Ishikawa (cell line): Measurements from ENCODE around the gene KCNJ6.

Experiments used
- CEBPB ChIP-seq: IDR thresholded peaks from 2 replicates; pipeline ENCODE4 v1.6.1; 2012
- CREB1 ChIP-seq: IDR thresholded peaks from 2 replicates; pipeline ENCODE4 v1.6.1; 2012; ENCODE audit warnings: low read depth
- EGR1 ChIP-seq: IDR thresholded peaks from 2 replicates; pipeline ENCODE4 v1.6.1; 2012
- EP300 ChIP-seq: IDR thresholded peaks from 2 replicates; pipeline ENCODE4 v1.6.1; 2012; ENCODE audit warnings: borderline replicate concordance
- FOXM1 ChIP-seq: IDR thresholded peaks from 2 replicates; pipeline ENCODE4 v1.6.1; 2012; ENCODE audit warnings: low read depth, borderline replicate concordance
- MAX ChIP-seq: IDR thresholded peaks from 2 replicates; pipeline ENCODE4 v1.6.1; 2012
- NFIC ChIP-seq: IDR thresholded peaks from 2 replicates; pipeline ENCODE4 v1.6.1; 2012
- RAD21 ChIP-seq: IDR thresholded peaks from 2 replicates; pipeline ENCODE4 v1.6.1; 2012; ENCODE audit warnings: low read depth
- REST ChIP-seq: IDR thresholded peaks from 2 replicates; pipeline ENCODE4 v1.6.1; 2012; ENCODE audit warnings: low read depth, mild to moderate bottlenecking
- TAF1 ChIP-seq: IDR thresholded peaks from 2 replicates; pipeline ENCODE4 v1.6.1; 2012; ENCODE audit warnings: low read depth, mild to moderate bottlenecking
- TCF12 ChIP-seq: IDR thresholded peaks from 2 replicates; pipeline ENCODE4 v1.6.1; 2012; ENCODE audit warnings: low read depth
- TEAD4 ChIP-seq: IDR thresholded peaks from 2 replicates; pipeline ENCODE4 v1.6.1; 2012
- USF1 ChIP-seq: IDR thresholded peaks from 2 replicates; pipeline ENCODE4 v1.6.1; 2012
- YY1 ChIP-seq: IDR thresholded peaks from 2 replicates; pipeline ENCODE4 v1.6.1; 2012; ENCODE audit warnings: low read depth
- ZBTB7A ChIP-seq: IDR thresholded peaks from 2 replicates; pipeline ENCODE4 v1.6.1; 2012; ENCODE audit warnings: low read depth

The KCNJ6 gene

GRCh38 chr21:37916310-37917051 lies at the start of gene KCNJ6:
TSS of gene KCNJ6 (minus strand) at chr21:37916457. CDS start at chr21:37840682, 75,775 bp downstream.
- no peak for TF ChIP-seq MAX
- TF ChIP-seq EP300, result no peak
- no peak for TF ChIP-seq TAF1
- no peak for TF ChIP-seq CREB1
- TF ChIP-seq FOXM1, result no peak
- TF ChIP-seq CEBPB, result no peak
- no peak for TF ChIP-seq NFIC
- no peak for TF ChIP-seq REST
- no peak for TF ChIP-seq TEAD4
- TF ChIP-seq TCF12, result no peak
- no peak for TF ChIP-seq YY1
- no peak for TF ChIP-seq EGR1
- TF ChIP-seq ZBTB7A, result no peak
- no peak for TF ChIP-seq RAD21
- no peak for TF ChIP-seq USF1

- TF ChIP-seq NFIC (no peak), CEBPB (no peak), RAD21 (no peak), EGR1 (no peak), TAF1 (no peak), MAX (no peak), ZBTB7A (no peak), CREB1 (no peak), TCF12 (no peak), REST (no peak), FOXM1 (no peak)
These were observed 49.0 kb upstream of the KCNJ6 start for GRCh38 chr21:37965088-37965805.

- no peak for TF ChIP-seq NFIC
These were observed 42.3 kb upstream of the KCNJ6 start for GRCh38 chr21:37958537-37958936.

GRCh38 chr21:37956772-37957171 lies 40.5 kb upstream of the KCNJ6 start:
- TF ChIP-seq CEBPB, result no peak
- TF ChIP-seq TEAD4, result no peak
- TF ChIP-seq USF1, result no peak
- TF ChIP-seq ZBTB7A, result no peak
- no peak for TF ChIP-seq NFIC
- no peak for TF ChIP-seq REST
- no peak for TF ChIP-seq EGR1
- no peak for TF ChIP-seq FOXM1
- no peak for TF ChIP-seq EP300
